GM21737 (cell line): ENCODE results near the gene TMEM140.
A peak's percentile ranks its signal among the peaks of the same experiment; 100 is the strongest.
"Not testable (repeated sequence)": the region's sequence is repeated elsewhere in the genome, so short reads cannot be mapped to it uniquely, and the experiment has no call there.

Experiments
- ATAC-seq: cut with Tn5 transposase; IDR thresholded peaks from one replicate; pipeline ENCODE4 v1.9.1; 2021; ENCODE audit warnings: mild to moderate bottlenecking, moderate library complexity; ENCODE audit not compliant: unreplicated experiment

TMEM140 gene

DNA sequence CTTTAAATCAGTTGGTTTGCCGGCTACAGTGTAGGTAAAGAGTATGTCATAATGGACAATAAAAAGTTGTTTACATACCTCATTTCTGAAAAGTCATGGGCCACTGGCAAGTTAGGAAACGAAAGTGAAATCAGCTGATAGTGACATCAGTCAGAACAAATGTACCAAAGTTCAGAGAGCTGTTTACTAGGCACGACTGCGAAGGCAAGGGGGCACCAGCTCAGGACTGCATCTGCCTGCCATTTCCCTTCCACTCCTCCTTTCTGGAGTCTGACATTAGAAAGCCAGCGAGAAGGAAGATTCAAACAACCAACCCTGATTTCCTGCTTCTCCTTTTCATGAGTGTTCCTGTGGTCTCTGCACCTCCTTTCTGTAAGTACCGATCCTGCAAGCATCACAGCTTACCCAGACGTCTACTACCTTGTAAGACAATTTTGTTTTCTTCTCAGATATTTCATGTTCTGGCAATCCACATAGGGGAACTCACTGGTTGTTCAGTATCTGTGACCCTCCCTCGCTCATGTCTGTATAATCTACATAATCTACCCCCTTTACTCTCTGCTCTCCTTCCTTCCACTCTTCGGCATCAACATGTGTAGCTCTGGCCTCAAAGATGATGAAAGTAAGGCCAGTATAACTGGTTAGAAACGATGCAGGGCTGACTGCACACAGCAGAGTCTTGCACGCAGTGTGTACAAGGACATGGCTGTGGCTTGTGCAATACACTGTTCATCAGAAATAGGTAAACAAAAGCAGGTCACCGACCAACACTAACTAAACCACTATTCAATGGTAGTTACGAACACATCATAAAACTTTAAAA is at the start of gene TMEM140:
TMEM140 (plus strand) TSS at position 174 of the 823 bp plus-strand sequence. CDS start 16,370 bp downstream, outside the sequence.
- peak; percentile 65 for ATAC-seq

- ATAC-seq = no peak
Measured at GRCh38 chr7:135098391-135098790, 49.5 kb upstream of the TMEM140 start.

DNA sequence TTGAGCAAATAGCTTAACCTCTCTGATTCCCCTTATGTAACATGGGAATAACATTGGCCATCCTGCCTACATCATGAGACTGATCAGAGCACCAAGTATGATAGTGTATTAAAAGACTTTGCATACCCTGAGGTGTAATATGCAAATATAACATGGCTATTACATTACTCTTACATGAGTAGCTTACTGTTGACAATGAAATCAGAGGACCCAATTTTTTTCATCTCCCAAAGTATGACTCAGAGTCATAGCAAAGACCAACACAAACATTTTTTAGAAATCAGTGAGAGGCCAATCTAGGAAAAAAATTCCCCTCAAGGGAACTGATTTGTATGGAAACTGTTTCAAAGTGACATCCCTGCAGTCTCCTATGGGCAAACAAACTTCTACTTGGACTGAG is 47.0 kb upstream of the TMEM140 start:
- no peak for ATAC-seq

DNA sequence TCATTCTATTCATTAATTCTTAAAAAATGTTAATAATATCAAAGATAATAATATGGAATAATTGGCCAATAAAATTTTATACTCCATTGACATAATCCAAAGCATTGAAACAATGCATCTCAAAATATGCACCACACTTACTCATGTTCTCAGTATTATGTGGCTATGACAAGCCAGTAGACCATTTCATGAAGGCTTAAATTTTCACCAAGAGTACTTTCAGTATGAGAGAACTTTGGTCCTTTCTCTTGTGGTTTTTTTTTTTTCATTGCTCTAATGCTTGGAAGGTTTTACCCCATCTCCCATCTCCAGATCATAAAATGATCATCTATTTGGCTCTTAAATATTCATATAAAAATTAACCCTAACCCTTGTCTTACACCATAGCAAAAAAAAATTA is 45.5 kb upstream of the TMEM140 start:
- peak; percentile 76 for ATAC-seq

- no peak for ATAC-seq
Measured at GRCh38 chr7:135109562-135109961, 38.3 kb upstream of the TMEM140 start.

DNA sequence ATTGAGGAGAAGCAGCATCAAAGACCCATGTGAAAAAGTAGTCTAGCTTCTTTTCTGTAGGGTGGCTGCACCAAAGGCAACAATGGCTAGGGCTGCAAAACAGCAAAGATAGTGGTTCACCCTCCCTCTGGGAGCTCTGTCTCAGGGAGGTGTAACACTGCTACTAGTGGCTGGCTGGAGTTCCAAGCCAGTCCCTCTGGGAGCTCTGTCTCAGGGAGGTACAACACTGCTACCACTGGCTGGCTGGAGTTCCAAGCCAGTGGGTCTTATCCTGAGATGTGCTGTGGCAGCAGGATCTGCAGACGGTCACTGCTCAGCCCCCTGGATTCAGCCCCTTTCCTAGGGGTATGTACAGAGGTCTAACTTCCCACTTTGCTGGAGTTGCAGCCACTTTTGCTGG is 37.9 kb upstream of the TMEM140 start:
- ATAC-seq = no peak

GRCh38 chr7:135111379-135111778 is 36.5 kb upstream of the TMEM140 start:
- no peak for ATAC-seq

DNA sequence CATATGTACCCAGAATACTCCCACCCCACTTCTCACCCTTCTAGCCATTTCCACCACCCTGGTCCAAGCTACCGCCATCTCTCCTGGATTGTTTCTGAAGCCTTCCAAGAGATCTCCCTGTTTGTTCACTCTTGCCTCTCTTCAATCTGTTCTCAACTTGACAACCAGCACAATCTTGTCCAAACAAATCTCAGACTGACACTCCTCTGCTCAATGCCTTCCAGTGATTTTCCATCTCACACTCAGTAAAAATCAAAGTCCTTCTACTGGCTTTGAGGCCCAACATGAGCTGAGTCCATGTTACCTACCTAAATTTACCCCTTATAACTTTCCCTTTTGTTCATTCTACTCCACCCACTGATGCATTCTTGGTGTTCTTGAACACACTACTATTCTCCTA is 33.2 kb upstream of the TMEM140 start:
- ATAC-seq = no peak

GRCh38 chr7:135117096-135117495 is 30.8 kb upstream of the TMEM140 start:
- ATAC-seq = no peak

DNA sequence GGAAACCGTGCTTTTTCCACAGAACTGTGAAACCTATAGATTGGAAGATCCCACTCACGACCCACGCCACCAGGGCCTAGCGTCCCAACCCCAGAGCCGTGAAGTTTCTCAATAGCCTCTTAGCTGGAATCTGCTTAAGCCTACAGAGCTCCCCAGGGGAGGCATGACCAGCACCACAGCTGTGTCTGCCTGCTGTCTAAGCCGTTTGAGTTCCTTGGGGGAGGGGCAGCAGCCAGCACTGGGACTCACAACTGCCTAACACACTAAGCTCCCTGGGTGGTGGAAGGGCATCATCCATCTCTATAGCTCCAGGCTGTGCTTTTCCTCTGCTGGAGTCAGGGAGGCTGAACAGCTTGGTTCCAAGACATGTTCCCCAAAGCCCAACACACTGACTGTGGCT is 26.0 kb upstream of the TMEM140 start:
- no peak for ATAC-seq

DNA sequence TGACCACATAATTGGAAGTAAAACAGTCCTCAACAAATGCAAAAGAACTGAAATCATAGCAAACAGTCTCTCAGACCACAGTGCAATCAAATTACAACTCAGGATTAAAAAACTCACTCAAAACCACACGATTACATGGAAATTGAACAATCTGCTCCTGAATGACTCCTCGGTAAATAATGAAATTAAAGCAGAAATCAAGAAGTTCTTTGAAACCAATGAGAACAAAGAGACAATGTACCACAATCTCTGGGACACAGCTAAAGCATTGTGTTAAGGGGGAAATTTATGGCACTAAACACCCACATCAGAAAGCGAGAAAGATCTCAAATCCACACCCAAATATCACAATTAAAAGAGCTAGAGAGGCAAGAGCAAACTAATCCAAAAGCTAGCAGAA is 23.2 kb upstream of the TMEM140 start:
- not testable (repeated sequence) for ATAC-seq

GRCh38 chr7:135128931-135129330 is 18.9 kb upstream of the TMEM140 start:
- no peak for ATAC-seq

DNA sequence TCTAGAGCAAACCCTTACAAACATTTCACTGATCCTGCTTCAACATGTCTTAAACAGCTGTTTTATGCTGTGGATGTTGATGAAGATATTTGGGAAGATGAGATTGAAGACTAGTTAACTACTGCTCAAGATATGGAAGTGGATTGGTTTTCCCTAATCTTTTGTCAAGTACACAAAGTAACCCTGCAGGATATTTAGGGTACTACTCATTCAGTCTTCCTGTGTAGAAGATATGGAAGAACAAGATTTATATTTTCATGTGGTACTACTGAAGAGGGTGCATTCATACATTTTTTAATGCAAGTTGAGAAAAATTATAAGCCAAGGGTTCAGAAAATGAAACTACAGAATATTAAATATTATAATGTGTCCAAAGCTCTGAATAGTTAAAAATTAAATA is 18.3 kb upstream of the TMEM140 start:
- ATAC-seq = no peak

DNA sequence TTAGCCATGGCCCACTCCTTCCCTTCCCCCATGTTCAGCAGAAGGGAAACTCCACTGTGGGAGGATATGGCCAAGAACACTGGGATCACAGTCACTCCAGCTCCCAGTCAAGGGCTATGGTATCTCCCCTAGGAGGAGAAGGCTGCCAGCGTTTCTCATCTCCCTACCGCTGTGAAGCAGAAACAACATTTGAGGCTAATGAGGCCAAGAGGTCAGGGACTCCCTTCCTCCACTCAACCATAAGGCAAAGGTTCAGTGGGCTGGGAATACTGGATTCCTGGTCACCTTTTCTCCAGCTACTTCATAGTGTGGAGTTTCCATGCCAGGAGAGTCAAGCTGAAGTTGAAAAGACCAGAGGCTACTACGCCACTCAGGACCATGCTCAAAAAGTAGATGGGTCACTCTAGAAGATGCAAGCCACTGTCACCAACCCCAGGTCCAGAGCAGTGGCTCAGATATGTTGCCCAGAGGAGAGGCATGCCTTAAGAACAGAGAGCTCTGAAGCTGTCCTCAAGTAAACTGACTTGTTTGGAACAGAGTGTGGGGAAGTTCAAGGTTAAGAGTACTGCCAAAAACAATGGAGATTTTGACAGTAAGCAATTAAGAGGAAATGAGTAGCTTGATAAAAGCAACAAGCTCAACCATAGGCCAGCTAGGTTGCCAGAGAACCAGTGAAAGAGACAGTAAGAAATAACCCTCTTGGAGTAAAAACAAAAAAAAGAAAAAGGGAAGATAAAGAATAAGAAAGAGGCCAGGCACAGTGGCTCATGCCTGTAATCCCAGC is 3.8 kb upstream of the TMEM140 start:
- ATAC-seq = no peak

- ATAC-seq = peak; percentile 9
Measured at GRCh38 chr7:135147341-135147898, 452 bp upstream of the TMEM140 start.

GRCh38 chr7:135150072-135150782 is 2.4 kb downstream of the TMEM140 start:
- no peak for ATAC-seq

DNA sequence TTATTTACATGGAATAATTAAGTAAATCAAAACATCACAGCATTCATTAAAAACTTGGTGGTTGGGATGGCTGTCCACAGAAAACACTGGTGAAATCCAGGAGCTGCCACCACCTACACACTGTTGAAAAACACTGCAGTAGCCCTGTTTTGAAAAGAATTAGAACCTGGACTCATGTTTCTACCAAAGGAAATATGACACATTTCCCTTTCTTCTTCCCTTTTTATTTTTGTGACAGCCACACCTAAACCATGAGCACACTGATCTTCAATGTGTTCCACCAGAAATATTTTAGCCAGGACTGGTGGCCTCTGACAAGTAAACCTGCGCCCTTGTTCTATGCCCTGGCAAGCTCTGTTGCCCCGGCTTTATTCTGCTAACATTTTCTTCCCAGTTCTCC is 3.3 kb downstream of the TMEM140 start:
- ATAC-seq = no peak

- no peak for ATAC-seq
Measured at GRCh38 chr7:135151533-135151932, 3.7 kb downstream of the TMEM140 start.

GRCh38 chr7:135152442-135152841 is 4.6 kb downstream of the TMEM140 start:
- ATAC-seq = no peak

DNA sequence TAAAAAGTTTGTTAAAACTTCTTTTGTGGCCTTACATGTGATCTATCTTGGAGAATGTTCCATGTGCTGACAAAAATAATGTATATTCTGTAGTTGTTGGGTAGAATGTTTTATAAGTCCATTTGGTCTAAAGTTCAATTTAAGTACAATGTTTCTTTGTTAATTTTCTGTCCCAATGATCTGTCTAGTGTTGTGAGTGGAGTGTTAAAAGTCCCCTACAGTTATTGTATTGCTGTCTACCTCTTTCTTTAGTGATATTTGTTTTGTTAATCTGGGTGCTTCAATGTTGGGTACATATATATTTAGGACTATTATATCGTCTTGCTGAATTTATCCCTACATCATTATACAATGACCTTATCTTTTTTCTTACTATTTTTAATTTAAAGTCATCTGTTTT is 6.9 kb downstream of the TMEM140 start:
- ATAC-seq = no peak

DNA sequence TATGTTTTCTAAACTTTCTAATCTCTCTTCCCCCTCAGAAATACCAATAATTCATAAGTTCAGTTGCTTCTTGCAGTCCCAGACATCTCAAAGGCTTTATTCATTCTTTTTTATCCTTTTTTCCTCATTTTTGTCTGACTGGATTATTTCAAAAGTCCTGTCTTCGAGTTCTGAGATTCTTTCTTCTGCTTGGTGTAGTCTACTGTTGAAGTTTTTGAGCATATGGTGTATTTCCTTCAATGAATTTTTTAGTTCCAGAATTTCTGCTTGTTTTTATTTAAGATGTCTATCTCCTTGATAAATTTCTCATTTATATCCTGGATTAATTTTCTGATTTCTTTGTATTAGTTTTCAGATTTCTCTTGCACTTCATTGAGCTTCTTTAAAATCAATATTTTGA is 8.4 kb downstream of the TMEM140 start:
- no peak for ATAC-seq
